Jurkat, Clone E6-1 (cell line): ENCODE data around the gene ANO4.

Experiments
- DNase-seq: peaks from one replicate; pipeline ENCODE4 v3.0.0-alpha.2; 2011; ENCODE audit warnings: low read depth, low spot score
- H3K4me3 ChIP-seq: 2 replicates; pipeline ENCODE4 v1.5.1; 2011; ENCODE audit warnings: mild to moderate bottlenecking, low read length, control low read depth, moderate library complexity

The ANO4 gene

DNA sequence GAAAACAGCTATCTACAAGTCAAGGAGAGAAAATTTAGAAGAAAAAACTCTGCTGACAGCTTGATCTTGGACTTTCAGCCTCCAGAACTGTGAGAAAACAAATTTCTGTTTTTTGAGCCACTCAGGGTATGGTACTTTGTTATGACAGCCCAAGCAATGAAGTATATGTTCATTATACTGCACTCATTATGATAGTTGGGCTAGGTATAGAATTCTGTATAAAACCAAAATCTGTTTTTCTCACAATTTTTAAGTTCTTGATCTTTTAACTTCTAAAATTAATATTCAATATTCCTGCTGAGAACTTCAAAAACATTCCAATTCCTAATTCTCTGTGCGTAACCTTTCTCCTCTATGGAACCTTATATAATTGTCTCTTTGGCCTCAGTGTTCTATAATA, 214.7 kb downstream of the ANO4 start:
- no peak overlapping the region for H3K4me3 ChIP-seq
- DNase-seq: no peak

DNA sequence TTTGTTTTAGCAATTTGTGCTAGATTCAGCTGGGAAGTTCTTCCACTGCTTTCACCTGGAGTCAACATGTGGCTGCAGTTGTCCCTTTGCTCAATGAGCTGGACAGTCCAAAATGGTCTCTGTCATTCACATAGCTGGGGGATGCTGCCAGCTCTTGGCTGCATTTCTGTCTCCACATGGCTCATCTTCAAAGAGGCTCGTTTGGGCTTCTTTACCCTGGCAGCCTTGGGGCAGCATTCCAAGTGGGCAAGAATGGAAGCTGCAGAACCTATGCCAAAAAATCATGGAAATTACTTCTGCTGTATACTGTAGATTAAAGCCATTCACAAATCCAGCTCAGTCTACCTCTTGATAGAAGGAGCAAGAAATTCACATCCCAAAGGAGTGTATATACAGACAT, 216.3 kb downstream of the ANO4 start:
- no peak for DNase-seq

DNA sequence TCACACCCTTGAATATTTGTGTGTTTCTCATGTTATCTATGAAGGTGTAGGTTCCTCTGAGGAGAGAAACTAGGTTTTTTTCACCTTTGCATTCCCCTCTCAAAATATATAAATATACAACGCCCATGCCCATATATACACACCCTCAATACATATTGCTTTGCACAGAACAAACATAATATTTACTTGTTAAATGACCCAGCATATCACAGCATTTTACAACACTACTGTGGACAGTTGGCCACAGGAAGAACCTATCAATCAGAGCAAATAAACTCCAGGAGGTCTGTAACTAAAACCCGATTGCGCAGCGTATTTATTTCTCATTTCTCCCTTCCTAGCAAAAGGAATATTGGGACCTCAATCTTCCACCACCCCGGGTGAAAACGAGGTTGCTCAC, 219.4 kb downstream of the ANO4 start:
- no peak for DNase-seq

More for the DNA sequence above, 216.3 kb downstream of the ANO4 start:
- no peak overlapping the region for H3K4me3 ChIP-seq

DNA sequence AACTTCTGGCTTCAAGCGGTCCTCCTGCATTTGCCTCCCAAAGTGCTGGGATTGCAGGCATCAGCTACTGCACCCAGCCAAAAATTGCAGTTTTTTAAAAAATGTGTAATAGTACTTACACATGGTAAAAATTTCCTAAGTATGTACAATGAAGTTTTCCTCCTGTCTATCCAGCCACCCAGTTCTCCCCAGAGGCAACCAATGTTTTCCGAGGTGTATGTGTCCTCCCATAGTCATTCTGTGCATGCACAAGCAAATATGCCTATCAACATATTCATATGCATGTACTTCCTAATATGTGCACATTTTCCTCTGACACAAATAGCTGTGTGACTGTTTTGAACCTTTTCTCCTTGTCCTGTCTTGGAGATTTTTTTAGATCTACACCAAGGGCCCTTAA, 220.5 kb downstream of the ANO4 start:
- no peak for DNase-seq

More for the DNA sequence above, 219.4 kb downstream of the ANO4 start:
- no peak overlapping the region for H3K4me3 ChIP-seq

DNA sequence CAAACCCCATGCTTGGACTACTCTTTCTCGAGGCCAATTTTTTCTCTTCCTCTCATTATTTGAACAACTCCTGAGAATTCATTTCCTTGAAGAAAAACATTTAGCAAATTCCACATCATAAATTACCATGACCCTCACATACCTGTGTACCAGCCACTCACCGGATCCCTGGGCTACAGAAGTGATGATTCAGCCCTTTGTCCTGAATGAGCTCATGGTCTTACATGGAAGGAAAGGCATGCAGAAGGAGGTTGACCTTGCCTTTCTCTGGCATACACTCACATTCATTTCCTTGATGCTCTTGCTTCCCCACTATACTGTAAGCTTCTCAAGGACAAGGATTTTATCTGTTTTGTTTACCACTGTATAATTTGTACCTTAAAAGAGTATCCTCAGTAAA, 224.0 kb downstream of the ANO4 start:
- H3K4me3 ChIP-seq: no peak overlapping the region
- no peak for DNase-seq

More for the DNA sequence above, 220.5 kb downstream of the ANO4 start:
- H3K4me3 ChIP-seq: no peak overlapping the region

DNA sequence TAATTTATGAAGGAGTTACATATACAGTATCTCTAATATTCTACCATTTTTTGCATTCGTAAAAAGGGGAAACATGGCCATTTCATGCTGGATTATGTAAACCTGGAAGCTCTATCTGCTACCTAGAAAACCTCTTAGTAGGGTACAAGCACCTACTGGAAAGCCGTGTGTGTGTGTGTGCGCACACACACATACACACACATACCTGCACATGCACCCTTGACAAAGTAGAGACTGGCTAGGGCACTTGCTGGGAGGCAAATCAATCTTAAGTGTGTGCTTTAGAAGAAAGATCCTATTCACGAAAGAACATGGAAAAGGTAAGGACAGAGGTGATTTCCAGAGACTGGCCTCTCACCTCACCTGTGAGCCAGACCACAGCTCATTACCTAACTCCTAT, 224.6 kb downstream of the ANO4 start:
- no peak for DNase-seq
- H3K4me3 ChIP-seq: no peak overlapping the region

DNA sequence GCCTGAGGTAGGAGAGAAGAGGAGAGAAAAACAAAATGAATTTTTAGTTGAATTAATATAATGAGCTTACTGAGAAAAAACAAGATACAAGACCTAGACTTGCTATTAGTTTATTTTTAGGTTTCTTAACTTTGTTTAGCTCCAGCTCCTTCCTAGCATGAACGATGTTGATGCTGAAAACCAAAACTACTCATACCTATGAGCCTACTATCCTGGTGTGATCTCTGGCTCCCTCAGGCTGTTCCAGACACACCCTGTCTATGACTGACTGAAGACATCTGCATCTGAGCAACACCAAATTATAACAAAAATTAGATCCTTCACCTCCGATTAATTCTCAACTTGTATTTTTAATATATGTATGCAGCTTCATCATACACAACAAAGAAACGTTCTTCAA, 225.1 kb downstream of the ANO4 start:
- H3K4me3 ChIP-seq: no peak overlapping the region
- no peak for DNase-seq

DNA sequence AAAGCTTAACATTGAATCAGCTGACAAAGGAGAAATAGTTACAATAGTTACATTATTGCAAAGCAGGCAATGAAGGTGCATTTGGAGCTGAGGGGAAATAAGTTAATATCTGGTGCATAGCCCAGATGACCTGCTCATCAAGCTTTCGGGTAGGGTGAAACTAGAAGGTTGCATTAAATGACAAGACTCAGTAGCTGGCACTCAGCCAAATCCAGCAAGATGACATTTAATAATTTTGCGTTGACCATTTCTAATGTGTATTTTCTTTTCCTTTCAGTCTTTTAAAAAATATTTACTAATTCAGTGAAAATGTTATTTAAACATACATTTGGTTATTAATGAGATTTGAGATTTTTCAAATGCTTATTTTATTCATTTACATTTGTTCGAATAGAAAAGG, 226.9 kb downstream of the ANO4 start:
- DNase-seq: no peak
- H3K4me3 ChIP-seq: no peak overlapping the region

DNA sequence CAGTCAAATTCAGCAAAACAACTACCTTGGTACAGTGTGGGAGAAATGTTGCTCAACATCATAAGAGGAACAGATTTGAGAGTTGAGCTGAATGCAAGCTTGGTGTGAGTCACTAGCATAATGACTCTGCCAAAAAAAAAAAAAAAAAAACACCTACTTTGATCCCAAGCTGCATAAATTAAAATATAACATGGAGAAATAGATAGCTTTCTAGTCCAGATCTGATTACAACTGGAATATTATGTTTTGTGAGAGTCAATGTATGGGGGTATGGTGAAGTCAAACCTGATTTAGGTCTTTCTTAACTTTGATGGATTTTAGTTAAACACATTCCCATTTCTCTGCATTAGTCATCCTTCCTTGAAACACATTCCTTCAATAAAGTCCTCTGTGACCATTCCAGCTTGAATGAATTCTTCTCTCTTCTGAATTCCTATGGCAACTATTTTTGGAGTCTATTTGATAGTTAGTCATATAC, 227.4 kb downstream of the ANO4 start:
- no peak for DNase-seq
- H3K4me3 ChIP-seq: no peak overlapping the region

DNA sequence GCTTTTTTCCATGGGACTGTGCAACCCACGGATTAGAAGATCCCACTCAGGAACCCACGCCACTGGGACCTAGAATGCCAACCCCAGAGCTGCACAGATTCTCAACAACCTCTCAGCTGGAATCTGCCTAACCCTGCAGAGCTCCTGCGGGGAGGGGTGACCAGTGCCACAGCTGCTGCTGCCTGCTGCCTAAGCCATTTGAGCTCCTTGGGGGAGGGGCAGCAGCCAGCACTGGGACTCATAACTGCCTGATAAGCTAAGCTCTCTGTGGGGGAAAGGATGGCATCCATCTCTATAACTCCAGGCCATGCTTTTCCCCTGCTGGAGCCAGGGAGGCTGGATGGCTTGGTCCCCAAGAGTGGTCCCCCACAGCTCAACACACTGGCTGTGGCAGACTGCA, 232.6 kb downstream of the ANO4 start:
- DNase-seq: no peak

DNA sequence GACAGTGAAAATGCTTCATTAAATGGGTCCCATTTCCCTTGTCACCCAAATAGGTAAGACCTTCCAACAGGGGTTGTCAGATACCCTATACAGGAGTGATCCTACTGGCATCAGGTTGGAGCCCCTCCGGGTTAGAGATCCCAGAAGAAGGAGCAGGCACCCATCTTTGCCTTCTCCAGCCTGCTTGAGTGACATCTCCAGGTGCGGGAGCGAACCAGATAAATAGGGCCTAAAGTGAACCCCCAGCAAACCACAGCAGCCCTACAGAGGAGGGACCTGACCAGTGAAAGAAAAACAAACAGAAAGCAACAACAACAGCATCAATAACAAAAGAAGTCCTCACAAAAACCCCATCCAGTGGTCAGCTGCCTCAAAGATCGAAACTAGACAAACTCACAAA, 233.2 kb downstream of the ANO4 start:
- no peak for DNase-seq
- no peak overlapping the region for H3K4me3 ChIP-seq

More for the DNA sequence above, 232.6 kb downstream of the ANO4 start:
- no peak overlapping the region for H3K4me3 ChIP-seq

DNA sequence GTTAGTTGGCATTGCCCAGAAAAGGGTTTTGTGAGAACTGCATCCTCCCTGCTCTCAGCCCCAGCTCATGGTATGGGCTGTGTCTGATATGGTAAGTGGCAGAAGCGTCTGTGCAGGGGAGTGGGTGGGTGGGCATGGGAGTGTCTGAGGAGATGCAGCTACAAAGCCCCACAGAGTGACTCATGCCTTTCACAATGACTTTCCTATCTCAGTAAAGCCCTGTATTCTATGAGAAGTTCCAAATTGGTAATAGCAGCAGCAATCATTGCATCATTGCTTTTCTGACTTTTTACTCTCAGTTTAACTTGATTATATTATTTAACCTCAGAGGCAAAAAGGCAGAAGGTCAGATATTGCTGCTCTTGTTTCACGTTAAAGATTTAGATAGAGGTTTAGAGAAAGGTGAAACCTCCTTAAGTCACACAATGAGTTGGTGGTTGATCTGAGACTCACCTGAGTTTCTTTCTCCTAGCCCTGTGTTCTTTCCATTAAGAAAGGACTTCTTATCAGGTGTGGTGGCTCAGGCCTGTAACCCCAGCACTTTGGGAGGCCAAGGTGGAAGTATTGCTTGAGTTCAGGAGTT, 243.8 kb downstream of the ANO4 start:
- H3K4me3 ChIP-seq: no peak overlapping the region
- no peak for DNase-seq

DNA sequence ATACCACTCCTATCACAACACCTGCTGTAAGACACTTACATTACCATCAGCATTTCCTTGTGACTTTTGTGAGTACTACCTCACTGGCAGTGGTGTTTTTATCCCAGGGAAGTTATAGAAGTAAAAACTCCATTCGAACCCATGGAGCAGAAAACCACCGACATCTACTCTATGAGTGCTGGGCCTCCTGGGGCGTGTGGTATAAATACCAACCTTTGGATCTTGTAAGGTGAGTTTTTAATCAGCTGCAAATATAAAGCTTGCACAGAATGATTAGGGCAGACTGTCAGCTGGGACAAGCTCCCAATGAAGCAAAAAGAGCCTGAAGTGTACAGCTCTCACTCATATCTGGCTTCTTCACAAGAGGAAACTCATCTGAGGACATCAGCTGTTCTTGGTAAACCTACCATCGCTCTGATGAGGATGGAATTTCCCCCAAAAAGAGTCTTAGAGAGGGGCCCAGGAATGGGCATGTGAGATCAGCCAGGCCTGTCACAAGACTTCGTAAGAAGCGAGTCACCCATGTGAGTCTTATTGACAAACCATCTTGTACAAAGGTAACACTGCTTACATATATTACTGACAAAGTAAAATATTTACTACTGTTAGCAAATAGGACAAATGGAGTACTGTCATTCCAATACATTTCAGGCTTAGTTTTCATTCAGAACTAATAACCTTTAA, 245.4 kb downstream of the ANO4 start:
- H3K4me3 ChIP-seq: no peak overlapping the region
- no peak for DNase-seq

DNA sequence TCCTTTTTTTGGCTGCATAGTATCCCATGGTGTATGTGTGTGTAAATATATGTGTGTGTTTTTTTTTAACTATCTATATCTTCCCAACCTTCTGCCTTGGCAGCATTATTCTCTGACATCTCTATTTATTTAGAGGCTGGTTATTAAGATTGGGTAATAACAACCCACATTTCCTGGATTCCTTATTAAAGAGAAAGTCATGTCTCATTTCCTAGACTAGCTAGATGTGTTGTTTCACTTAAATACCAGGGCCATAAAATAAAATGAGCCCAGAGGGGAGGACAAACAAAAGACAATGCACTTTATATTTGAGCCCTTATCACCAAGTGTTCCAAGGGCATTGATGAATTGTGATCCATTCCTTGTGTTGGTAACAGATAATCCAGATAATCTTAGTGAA, 246.4 kb downstream of the ANO4 start:
- DNase-seq: no peak

DNA sequence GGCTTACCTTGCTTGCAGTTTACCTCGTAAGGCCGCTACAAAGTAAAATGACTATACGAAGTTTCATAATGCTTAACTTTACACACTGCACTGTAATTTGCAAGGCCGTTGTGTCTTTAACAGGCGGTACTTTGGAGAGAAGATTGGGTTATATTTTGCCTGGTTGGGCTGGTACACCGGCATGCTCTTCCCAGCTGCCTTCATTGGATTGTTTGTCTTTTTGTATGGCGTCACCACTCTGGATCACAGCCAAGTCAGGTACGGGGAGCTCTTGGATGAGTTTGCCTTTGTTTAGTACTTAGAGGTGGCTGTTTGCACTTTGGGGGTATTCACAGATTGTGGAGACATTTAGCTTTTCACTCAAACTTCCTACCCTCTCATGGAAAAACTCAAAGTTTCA, 247.6 kb downstream of the ANO4 start:
- no peak for DNase-seq

More for the DNA sequence above, 246.4 kb downstream of the ANO4 start:
- H3K4me3 ChIP-seq: no peak overlapping the region

DNA sequence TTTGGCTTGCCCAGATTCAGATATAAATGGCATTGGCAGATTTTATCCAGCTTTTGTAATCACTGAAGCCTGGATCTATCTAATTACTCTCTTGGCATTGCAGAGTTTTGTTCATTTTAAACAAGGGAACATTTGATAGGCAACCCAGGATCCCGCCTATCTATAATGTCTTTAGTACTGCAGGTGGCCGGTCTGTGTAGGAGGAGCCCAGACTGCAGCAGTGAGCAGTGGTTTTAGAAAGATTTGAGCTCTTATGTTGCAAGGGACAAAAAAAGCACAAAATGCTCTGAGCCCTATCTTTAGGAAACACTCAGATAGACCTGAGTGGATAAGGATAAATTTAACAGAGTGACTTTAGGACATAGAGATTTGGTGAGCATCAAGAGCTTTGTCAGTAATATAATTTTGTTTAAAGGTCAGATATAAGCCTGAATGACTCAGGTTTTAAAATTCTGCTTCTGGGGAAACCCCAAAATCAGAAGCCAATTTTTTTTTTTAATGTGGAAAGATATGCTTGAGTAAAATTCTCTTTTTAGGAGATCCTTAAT, 250.0 kb downstream of the ANO4 start:
- no peak overlapping the region for H3K4me3 ChIP-seq
- no peak for DNase-seq

More for the DNA sequence above, 247.6 kb downstream of the ANO4 start:
- H3K4me3 ChIP-seq: no peak overlapping the region

DNA sequence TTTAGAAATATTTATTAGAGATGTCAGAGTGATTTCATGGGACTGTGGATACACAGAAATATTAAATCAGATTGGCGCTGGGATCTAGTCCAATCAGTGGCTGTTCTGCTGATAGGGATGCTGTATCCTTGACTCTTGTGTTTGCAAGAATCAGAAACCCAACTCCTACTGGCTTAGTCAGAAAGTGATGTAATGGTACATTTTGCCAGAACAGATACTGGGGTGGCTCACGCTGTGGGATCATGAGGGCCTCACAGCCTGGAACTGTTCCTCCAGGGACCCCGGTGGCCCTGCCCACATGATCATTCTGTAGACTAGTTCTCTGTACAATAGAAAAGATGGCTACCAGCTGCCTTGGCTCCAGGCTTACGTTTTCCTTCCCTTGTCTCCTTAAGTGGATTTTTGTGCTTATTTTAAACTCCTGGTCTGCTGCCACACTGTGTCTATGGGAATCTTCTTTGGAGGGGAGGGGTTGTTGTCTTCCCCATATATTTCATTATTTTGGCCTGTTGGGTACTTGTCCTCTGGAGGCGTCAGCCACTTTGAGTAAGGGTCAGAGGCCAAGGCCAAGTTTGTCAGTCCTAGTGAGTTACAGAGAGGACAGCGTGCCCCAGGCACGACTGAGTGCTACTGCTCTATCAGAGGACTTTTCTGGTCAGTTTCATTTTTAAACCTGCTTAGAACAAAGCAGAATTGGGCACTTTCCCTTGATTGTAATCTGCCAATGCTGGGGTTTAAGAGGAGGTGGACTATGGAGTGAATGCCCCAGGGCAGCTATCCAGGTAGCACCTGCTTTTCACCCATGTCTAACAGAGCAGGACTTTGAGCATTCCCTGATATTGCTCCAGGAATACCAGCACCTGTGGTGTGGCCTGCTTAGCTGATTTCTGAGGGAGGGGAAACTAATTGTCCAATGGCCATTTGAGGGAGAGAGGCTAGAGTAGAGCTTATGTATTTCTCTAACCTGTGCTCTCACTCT, 251.2 kb downstream of the ANO4 start:
- DNase-seq: no peak

DNA sequence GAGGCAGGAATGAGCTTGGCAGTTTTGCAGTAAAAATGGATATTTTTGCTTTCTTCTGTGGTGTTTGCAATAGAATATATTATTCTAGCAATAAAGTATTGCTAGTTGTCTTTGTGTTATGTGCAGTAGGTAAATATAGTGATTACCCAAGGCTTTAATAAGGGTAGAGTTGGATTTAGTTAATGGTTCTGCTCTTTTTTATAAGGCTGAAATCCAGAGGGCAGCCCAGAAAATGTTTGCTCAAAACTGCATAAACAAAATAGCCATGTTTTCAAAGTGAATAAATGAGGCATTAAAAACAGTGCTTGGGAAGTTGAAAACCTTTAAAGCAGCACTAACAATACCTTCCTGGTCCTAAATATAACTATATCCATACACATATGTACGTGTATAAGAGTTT, 253.1 kb downstream of the ANO4 start:
- no peak overlapping the region for H3K4me3 ChIP-seq
- DNase-seq: no peak

More for the DNA sequence above, 251.2 kb downstream of the ANO4 start:
- no peak overlapping the region for H3K4me3 ChIP-seq

DNA sequence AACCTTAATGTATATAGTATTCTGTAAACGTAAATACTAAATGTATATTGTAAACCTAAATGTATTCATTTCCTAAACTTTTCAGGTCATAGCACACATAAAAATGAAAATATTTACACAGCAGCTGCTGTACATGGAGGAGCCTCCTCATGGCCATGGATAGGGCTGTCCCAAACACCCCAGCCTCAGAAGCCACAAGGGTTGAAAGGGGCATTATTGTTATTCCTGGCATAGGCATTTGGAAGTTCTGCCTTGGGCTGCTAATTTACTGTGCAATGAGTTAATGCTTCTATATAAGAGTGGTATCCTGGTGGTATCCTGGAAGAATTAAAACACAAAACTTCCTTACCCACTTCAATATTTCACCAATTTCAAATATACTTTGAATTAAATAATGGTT, 256.1 kb downstream of the ANO4 start:
- no peak for DNase-seq
- no peak overlapping the region for H3K4me3 ChIP-seq

DNA sequence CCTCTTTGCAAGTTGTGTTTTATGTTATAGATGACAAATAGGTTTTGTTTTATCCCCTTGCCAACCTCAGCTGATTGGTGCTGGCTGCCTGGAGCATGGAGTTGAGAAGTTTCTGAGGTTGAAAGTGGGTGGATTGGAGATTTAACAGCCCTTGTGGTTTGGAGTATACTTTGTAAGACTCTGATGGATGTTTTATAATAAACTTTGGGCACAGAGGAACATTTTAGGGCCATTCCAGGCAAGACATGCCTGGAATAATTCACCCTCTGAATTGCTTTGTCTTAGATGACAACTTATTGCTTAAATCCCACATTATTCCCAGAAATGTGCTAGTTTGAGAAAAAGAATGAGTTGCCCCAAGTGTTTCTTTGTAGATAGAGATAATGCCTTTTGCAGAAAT, 256.6 kb downstream of the ANO4 start:
- DNase-seq: no peak
- H3K4me3 ChIP-seq: no peak overlapping the region
